IPS-20b (cell line): Measurements from ENCODE around the gene FRAS1.
"Not testable (repeated sequence)": the region's sequence is repeated elsewhere in the genome, so short reads cannot be mapped to it uniquely, and the experiment has no call there.

Experiments used
- H3K27ac ChIP-seq: one replicate; pipeline ENCODE4 v1.5.1; 2013; ENCODE audit warnings: low read length
- H3K27me3 ChIP-seq: 2 replicates; pipeline ENCODE4 v1.6.1; 2013; ENCODE audit warnings: mild to moderate bottlenecking, low read length, inconsistent platforms; ENCODE audit not compliant: insufficient read depth
- H3K36me3 ChIP-seq: 2 replicates; pipeline ENCODE4 v1.6.1; 2013; ENCODE audit warnings: low read depth, mild to moderate bottlenecking, inconsistent platforms, low read length, moderate library complexity; ENCODE audit not compliant: insufficient read depth
- H3K4me1 ChIP-seq: 2 replicates; pipeline ENCODE4 v1.6.1; 2013; ENCODE audit warnings: mild to moderate bottlenecking, control low read depth, inconsistent platforms, low read length, moderate library complexity; ENCODE audit not compliant: insufficient read depth
- H3K4me3 ChIP-seq: 2 replicates; pipeline ENCODE4 v1.5.1; 2013; ENCODE audit warnings: mild to moderate bottlenecking, low read length, inconsistent platforms
- H3K9ac ChIP-seq: 2 replicates; pipeline ENCODE4 v1.6.1; 2013; ENCODE audit warnings: low read depth, mild to moderate bottlenecking, inconsistent platforms, low read length, moderate library complexity
- H3K9me3 ChIP-seq: 2 replicates; pipeline ENCODE4 v1.6.1; 2013; ENCODE audit warnings: mild to moderate bottlenecking, low read depth, low read length, inconsistent platforms; ENCODE audit not compliant: insufficient read depth

FRAS1 gene

GRCh38 chr4:78298618-78299017 lies 241.5 kb downstream of the FRAS1 start:
- Histone ChIP-seq H3K27ac (no peak overlapping the region), H3K36me3 (peaks cover 52% of the 10 kb centered on the region)

GRCh38 chr4:78299565-78299972 lies 242.4 kb downstream of the FRAS1 start:
- H3K27me3 ChIP-seq = no peaks in the 10 kb centered on the region
- no peak overlapping the region for H3K27ac ChIP-seq
- no peaks in the 10 kb centered on the region for H3K4me1 ChIP-seq
- no peak overlapping the region for H3K4me3 ChIP-seq
- peaks cover 52% of the 10 kb centered on the region for H3K36me3 ChIP-seq
- H3K9me3 ChIP-seq = no peaks in the 10 kb centered on the region
- no peak overlapping the region for H3K9ac ChIP-seq

More at GRCh38 chr4:78298618-78299017, 241.5 kb downstream of the FRAS1 start:
- Histone ChIP-seq H3K4me3 (no peak overlapping the region), H3K9ac (no peak overlapping the region), H3K4me1 (no peaks in the 10 kb centered on the region), H3K27me3 (no peaks in the 10 kb centered on the region), H3K9me3 (no peaks in the 10 kb centered on the region)

- Histone ChIP-seq H3K36me3 (peaks cover 31% of the 10 kb centered on the region), H3K9ac (peak overlapping the region; percentile 41; the same call in 1 of the 2 replicates), H3K4me1 (peaks cover 18% of the 10 kb centered on the region; the same call in 1 of the 2 replicates)
- H3K27me3 ChIP-seq, H3K4me3 ChIP-seq, H3K9me3 ChIP-seq, H3K27ac ChIP-seq: not testable (repeated sequence)
These were observed 250.1 kb downstream of the FRAS1 start for GRCh38 chr4:78307263-78307662.

DNA sequence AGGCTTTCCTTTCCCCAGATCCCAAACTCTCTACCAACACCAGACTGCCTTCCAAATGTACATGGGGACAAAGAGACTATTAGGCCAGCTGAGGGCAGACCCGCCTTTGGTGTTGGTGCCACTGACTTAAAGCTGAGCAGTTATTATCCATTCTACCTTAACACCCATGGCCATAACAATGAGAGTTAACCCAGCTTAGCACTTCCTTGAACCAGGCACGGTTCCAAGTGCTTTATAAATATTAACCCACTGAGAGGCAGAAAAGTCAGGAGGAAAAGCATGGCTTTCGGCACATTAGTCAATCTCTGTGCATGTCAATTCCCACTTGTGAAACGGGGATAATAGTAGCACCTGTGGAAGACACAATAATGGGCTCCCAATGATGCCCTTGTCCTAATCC lies 251.4 kb downstream of the FRAS1 start:
- Histone ChIP-seq H3K9ac (no peak overlapping the region), H3K27ac (no peak overlapping the region), H3K4me1 (peaks cover 21% of the 10 kb centered on the region; the same call in 1 of the 2 replicates), H3K36me3 (peaks cover 31% of the 10 kb centered on the region), H3K27me3 (no peaks in the 10 kb centered on the region), H3K4me3 (no peak overlapping the region), H3K9me3 (no peaks in the 10 kb centered on the region)

- Histone ChIP-seq H3K36me3 (peaks cover 39% of the 10 kb centered on the region), H3K4me1 (peaks cover 21% of the 10 kb centered on the region; the same call in 1 of the 2 replicates), H3K9me3 (no peaks in the 10 kb centered on the region), H3K4me3 (no peak overlapping the region), H3K27me3 (no peaks in the 10 kb centered on the region), H3K27ac (no peak overlapping the region), H3K9ac (no peak overlapping the region)
These were observed 252.2 kb downstream of the FRAS1 start for GRCh38 chr4:78309352-78309751.

GRCh38 chr4:78310007-78310739 lies 253.1 kb downstream of the FRAS1 start:
- Histone ChIP-seq H3K4me1 (peaks cover 21% of the 10 kb centered on the region; the same call in 1 of the 2 replicates), H3K9me3 (no peaks in the 10 kb centered on the region), H3K27me3 (no peaks in the 10 kb centered on the region), H3K36me3 (peaks cover 47% of the 10 kb centered on the region), H3K4me3 (no peak overlapping the region), H3K9ac (no peak overlapping the region), H3K27ac (no peak overlapping the region)

GRCh38 chr4:78310740-78311115 lies 253.6 kb downstream of the FRAS1 start:
- Histone ChIP-seq H3K4me3 (no peak overlapping the region), H3K9me3 (no peaks in the 10 kb centered on the region), H3K9ac (no peak overlapping the region), H3K27ac (peak overlapping the region; percentile 48), H3K27me3 (no peaks in the 10 kb centered on the region), H3K4me1 (peaks cover 21% of the 10 kb centered on the region; the same call in 1 of the 2 replicates), H3K36me3 (peaks cover 53% of the 10 kb centered on the region)

GRCh38 chr4:78311306-78311705 lies 254.2 kb downstream of the FRAS1 start:
- peaks cover 21% of the 10 kb centered on the region; the same call in 1 of the 2 replicates for H3K4me1 ChIP-seq
- no peak overlapping the region for H3K9ac ChIP-seq
- no peaks in the 10 kb centered on the region for H3K27me3 ChIP-seq
- no peak overlapping the region; the same call in 1 of the 2 replicates for H3K4me3 ChIP-seq
- peaks cover 59% of the 10 kb centered on the region for H3K36me3 ChIP-seq
- H3K9me3 ChIP-seq = no peaks in the 10 kb centered on the region
- no peak overlapping the region for H3K27ac ChIP-seq

DNA sequence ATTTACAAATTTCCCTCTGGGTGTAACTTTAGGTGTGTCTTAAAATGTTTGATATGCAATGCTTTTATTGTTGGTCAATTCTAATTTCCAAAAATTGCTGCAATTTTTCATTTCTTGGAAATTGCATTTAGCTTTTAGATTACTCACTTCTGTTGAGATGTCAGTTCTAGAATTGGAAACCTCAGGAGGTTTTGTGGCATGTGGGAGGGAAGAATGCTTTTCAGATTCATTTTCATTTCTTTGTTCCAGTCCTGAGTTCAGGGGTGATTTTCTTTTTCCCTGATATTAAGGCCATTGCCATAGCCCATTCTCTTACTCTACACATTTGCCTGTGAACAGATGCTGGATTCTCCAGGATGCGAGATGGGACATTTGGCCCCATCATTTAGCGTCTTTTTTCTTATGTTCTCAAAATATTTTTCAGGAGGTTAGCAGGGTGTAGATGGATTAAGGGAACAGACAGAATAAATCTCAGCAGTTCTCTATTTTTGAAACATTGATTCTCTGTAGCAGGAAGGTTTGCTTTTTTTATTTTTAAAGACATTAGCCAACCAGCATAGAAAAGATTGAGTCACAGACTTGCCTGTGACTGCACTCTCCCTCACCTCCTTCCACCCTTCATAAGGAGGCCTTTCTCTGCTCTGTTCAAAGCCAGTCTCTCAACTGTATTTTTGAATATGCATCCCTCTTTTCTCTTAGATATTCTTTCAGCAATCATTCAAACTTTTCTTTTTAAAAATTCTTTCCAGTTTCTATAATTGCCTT lies 256.0 kb downstream of the FRAS1 start:
- peaks cover 72% of the 10 kb centered on the region for H3K36me3 ChIP-seq
- no peaks in the 10 kb centered on the region for H3K27me3 ChIP-seq
- H3K27ac ChIP-seq = no peak overlapping the region
- H3K9ac ChIP-seq = no peak overlapping the region
- H3K9me3 ChIP-seq = no peaks in the 10 kb centered on the region
- peaks cover 17% of the 10 kb centered on the region; the same call in 1 of the 2 replicates for H3K4me1 ChIP-seq
- H3K4me3 ChIP-seq = no peak overlapping the region

- Histone ChIP-seq H3K9ac (no peak overlapping the region), H3K27me3 (no peaks in the 10 kb centered on the region), H3K4me1 (peaks cover 15% of the 10 kb centered on the region; the same call in 1 of the 2 replicates), H3K27ac (no peak overlapping the region), H3K36me3 (peaks cover 72% of the 10 kb centered on the region), H3K9me3 (no peaks in the 10 kb centered on the region), H3K4me3 (no peak overlapping the region)
These were observed 256.6 kb downstream of the FRAS1 start for GRCh38 chr4:78313754-78314120.

DNA sequence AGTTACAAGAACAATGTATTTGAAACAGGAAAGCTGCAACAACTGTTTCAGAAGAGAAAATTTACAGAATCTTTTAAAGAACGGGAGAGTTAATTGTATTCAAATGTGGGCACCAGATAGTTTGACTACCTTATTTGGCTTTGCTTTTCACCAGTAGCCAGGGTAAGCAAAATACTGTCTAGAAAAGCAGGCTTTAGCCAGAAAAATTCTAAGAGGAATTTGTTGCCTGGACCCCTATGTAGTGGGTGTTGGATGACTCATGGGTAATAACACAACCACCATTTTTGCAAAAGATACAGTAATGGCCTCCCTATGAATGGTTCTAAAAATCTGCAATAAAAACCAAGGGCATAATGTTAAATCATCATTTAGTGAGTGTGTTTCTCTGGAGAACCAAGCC lies 261.0 kb downstream of the FRAS1 start:
- Histone ChIP-seq H3K9me3 (no peaks in the 10 kb centered on the region), H3K4me3 (no peak overlapping the region), H3K27me3 (no peaks in the 10 kb centered on the region), H3K4me1 (peaks cover 7% of the 10 kb centered on the region; the same call in 1 of the 2 replicates), H3K27ac (no peak overlapping the region), H3K9ac (no peak overlapping the region), H3K36me3 (peaks cover 85% of the 10 kb centered on the region)
